Smooth muscle cell (in vitro differentiated cells): ENCODE results near the gene TLE3. TPM values are rescaled to one million over a fixed set of nuclear protein-coding genes. Genes with fewer than 3 reads are reported as not detected.

Experiments used
- DNase-seq: peaks from one replicate; lab custom pipeline; 2025; ENCODE audit not compliant: unreplicated experiment; lab: John Stamatoyannopoulos, UW
- H2AFZ ChIP-seq: fragments of 200-600 bp; sonication (generic); 2 replicates; pipeline ENCODE4 v1.6.0; 2016; ENCODE audit warnings: antibody characterized with exemption, low read depth, mild to moderate bottlenecking
- H3F3A ChIP-seq: fragments of 200-600 bp; sonication (generic); 2 replicates; pipeline ENCODE4 v1.6.0; 2017; ENCODE audit warnings: antibody characterized with exemption, low read depth
- H3K27ac ChIP-seq: fragments of 200-600 bp; sonication (generic); 2 replicates; pipeline ENCODE4 v1.5.1; 2016; ENCODE audit warnings: low read depth, mild to moderate bottlenecking
- H3K27me3 ChIP-seq: fragments of 200-600 bp; sonication (generic); 2 replicates; pipeline ENCODE4 v1.6.1; 2016; ENCODE audit warnings: low read depth, mild to moderate bottlenecking
- H3K36me3 ChIP-seq: fragments of 200-600 bp; sonication (generic); 2 replicates; pipeline ENCODE4 v1.5.1; 2016; ENCODE audit warnings: low read depth
- H3K4me1 ChIP-seq: fragments of 200-600 bp; sonication (generic); 2 replicates; pipeline ENCODE4 v1.5.1; 2016; ENCODE audit warnings: low read depth
- H3K4me2 ChIP-seq: fragments of 200-600 bp; sonication (generic); 2 replicates; pipeline ENCODE4 v1.6.0; 2016; ENCODE audit warnings: mild to moderate bottlenecking
- H3K4me3 ChIP-seq: fragments of 200-600 bp; sonication (generic); 2 replicates; pipeline ENCODE4 v1.5.1; 2016; ENCODE audit warnings: mild to moderate bottlenecking
- H3K79me2 ChIP-seq: fragments of 200-600 bp; sonication (generic); 2 replicates; pipeline ENCODE4 v1.6.0; 2016; ENCODE audit warnings: low read depth, mild to moderate bottlenecking
- H3K9ac ChIP-seq: fragments of 200-600 bp; sonication (generic); 2 replicates; pipeline ENCODE4 v1.6.0; 2016; ENCODE audit warnings: low read depth
- H3K9me3 ChIP-seq: fragments of 200-600 bp; sonication (generic); replicated peaks from 2 replicates; pipeline ENCODE4 v1.5.1; 2016; ENCODE audit warnings: low read depth
- H4K20me1 ChIP-seq: fragments of 200-600 bp; sonication (generic); 2 replicates; pipeline ENCODE4 v1.6.0; 2016; ENCODE audit warnings: low read depth
- CTCF ChIP-seq: fragments of 200-600 bp; sonication (generic); IDR thresholded peaks from 2 replicates; pipeline ENCODE4 v1.5.1; 2017; ENCODE audit warnings: borderline replicate concordance, mild to moderate bottlenecking, antibody characterized with exemption; ENCODE audit not compliant: insufficient read depth, poor library complexity, severe bottlenecking
- WGBS: methylation state at CpG from one replicate; pipeline ENCODE4 v1.1.7; 2016; ENCODE audit warnings: low lambda C conversion rate; 5-methylcytosine and 5-hydroxymethylcytosine counted together
- polyA plus RNA-seq: library from polyadenylated mRNA; unstranded; fragments of >200 nt; fragmentation: Nextera tagmentation; extraction: Ambion mirVana; gene quantifications from 2 replicates; pipeline ENCODE4 v1.2.1, GENCODE V29; 2016
- total RNA-seq: library from RNA; depleted of rRNA; stranded (reverse); fragments of >200 nt; gene quantifications from 2 replicates; pipeline ENCODE4 v1.2.3, GENCODE V29; 2014

The TLE3 gene
- total and polyA plus RNA-seq, 2 experiments from 2014 or later = 50.9 to 53.2 TPM

DNA sequence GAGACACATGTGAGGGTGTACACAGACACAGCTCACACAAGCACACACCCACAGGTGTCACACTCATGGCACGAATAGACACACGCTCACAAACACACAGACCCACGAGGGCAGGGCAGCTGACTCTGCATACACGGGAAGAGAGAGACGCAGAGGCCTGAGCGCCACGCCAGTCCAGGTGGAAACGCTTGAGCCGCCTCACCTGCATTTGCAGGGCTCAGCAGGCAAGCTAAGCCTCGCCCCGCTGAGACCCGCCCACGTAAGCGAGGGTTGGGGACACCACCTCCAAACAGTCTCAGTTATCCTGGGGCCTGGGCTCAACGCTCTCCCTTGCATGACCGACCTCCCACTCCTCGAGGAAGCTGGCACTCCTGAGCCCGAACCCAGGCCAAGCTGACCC, 73.2 kb downstream of the TLE3 start:
- peaks cover 6% of the 10 kb centered on the region for H3K4me1 ChIP-seq
- H3K27ac ChIP-seq = no peak overlapping the region
- no peak overlapping the region for H3K4me2 ChIP-seq
- no peaks in the 10 kb centered on the region for H3K79me2 ChIP-seq
- H3K9ac ChIP-seq = no peak overlapping the region
- no peaks in the 10 kb centered on the region for H3K27me3 ChIP-seq
- H2AFZ ChIP-seq = no peak overlapping the region
- H4K20me1 ChIP-seq = no peaks in the 10 kb centered on the region
- no peak overlapping the region for H3K4me3 ChIP-seq
- no peaks in the 10 kb centered on the region for H3K36me3 ChIP-seq
- H3F3A ChIP-seq = peaks cover 2% of the 10 kb centered on the region
- no peaks in the 10 kb centered on the region for H3K9me3 ChIP-seq
- no peak for DNase-seq
- WGBS = 82% methylated on average over 14 of the region's 18 CpGs
- no peak for TF ChIP-seq CTCF

DNA sequence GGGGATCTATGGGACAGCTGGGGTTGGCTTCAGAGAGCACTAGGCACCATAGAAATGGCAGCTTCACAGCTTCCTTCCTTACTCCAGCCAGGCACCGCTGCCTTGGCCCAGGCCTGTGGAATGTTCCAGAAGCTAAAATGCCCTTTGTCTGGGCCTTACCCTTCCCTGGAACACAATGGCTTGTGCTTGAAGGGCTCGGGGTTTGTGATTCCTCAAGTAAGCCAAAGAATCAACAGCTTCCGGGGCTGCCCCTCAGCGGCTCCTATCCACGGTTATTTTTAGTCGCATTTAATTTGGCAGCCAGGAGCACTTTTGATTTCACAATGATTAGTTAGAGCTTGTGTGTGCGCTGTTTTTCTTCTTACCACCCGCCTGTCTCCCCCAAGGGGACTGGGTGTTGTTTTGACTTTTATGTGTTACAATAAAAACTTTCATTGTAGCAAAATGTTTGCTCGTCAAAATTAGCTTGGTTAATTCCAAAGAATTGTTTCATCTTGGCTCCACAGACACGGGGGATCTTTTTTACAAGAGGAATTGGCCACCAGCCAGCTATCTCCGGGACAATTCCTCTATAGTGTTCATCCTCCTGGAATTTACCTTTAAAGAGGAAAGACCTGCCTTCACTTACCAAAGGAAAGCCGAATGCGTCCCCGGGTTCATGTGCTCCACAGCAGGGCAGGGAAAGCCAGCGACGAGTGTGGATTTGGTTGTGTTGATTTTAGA, 73.8 kb downstream of the TLE3 start:
- peak overlapping the region; percentile 76 for H3K27ac ChIP-seq
- no peaks in the 10 kb centered on the region for H3K9me3 ChIP-seq
- no peak for DNase-seq
- no peaks in the 10 kb centered on the region for H4K20me1 ChIP-seq
- H3K4me3 ChIP-seq = no peak overlapping the region
- TF ChIP-seq CTCF = no peak
- H3K79me2 ChIP-seq = no peaks in the 10 kb centered on the region
- no peak overlapping the region for H2AFZ ChIP-seq
- H3K4me1 ChIP-seq = peaks cover 6% of the 10 kb centered on the region
- 63% methylated on average over 16 of the region's 16 CpGs for WGBS
- peaks cover 2% of the 10 kb centered on the region for H3F3A ChIP-seq
- H3K27me3 ChIP-seq = no peaks in the 10 kb centered on the region
- no peaks in the 10 kb centered on the region for H3K36me3 ChIP-seq
- peak overlapping the region; percentile 52 for H3K4me2 ChIP-seq
- H3K9ac ChIP-seq = peak overlapping the region; percentile 67

DNA sequence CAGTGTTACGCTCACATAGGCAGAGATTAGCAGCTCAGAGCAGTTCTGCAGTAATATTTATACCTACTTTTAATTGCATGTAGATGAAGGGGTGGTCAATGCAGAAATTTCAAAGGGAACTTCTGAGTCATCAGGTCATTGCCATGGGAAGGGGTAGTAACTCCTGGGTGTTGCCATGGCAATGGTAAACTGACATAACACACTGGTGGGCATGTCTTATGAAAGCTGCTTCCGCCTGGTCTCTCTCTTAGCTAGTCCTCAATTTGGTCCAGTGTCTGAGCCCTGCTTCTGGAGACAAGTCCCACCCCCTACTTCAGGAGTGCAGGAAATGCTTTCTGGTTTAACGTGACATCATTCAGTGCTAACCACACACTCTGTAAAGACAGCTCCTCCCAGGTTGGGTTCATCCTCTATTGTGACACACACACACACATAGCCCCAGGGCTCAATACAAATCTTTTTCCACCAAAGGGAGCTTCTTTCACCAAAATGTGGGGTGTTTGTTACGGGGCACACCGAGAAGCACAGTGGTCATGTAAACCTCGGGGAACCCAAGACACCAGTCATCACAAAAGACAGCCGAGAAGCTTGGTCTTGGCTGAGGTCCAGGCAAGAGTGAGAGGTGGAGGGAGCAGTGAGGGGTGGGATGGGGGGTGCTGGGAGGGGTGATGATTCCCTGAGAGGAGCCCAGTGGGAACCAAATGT, 74.5 kb downstream of the TLE3 start:
- Histone ChIP-seq H3K9me3 (no peaks in the 10 kb centered on the region), H3K27ac (peak overlapping the region; percentile 76)

More for the DNA sequence above, 74.5 kb downstream of the TLE3 start:
- WGBS = 65% methylated on average over 7 of the region's 7 CpGs
- Histone ChIP-seq H3K9ac (peak overlapping the region; percentile 67), H4K20me1 (no peaks in the 10 kb centered on the region), H3K27me3 (no peaks in the 10 kb centered on the region), H3K79me2 (no peaks in the 10 kb centered on the region), H3K4me2 (peak overlapping the region; percentile 52), H3K4me1 (peaks cover 6% of the 10 kb centered on the region), H3K4me3 (no peak overlapping the region), H3K36me3 (no peaks in the 10 kb centered on the region), H2AFZ (no peak overlapping the region), H3F3A (peaks cover 2% of the 10 kb centered on the region)
- no peak for DNase-seq
- TF ChIP-seq CTCF = no peak
